GM19351 (cell line): Measurements from ENCODE around the gene TRIP10.

Experiments used
- ATAC-seq: cut with Tn5 transposase; IDR thresholded peaks from one replicate; pipeline ENCODE4 v1.9.1; 2021; ENCODE audit warnings: mild to moderate bottlenecking, moderate library complexity; ENCODE audit not compliant: unreplicated experiment

Gene TRIP10

DNA sequence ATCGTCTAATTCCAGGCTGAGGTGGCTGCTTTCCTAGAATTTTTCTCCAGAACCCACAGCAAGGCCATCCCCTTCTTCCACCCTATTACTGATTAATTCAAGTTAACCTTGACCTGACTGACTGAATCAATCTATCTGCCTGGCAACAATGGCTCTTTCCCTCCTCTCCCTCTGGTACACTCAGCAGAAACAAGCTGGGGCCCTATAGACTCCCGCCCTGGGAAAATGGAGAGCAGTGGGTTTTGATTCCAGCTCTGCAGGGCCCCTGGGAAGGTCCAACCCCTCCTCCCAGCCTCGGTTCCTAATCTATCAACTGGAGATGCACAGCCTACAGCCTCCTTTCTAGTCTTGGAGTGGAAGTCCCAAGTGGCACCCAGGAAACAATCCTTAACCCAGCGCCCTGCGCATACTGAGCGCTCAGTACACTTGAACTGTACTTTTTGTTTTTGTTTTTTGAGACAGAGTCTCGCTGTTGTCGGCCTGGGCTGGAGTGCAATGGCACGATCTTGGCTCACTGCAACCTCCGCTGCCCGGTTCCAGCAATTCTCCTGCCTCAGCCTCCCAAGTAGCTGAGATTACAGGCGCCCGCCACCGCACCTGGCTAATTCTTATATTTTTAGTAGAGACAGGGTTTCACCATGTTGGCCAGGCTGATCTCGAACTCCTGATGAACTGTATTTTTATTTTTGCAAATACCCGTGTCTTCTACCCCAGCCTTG, 13.8 kb upstream of the TRIP10 start:
- no peak for ATAC-seq

DNA sequence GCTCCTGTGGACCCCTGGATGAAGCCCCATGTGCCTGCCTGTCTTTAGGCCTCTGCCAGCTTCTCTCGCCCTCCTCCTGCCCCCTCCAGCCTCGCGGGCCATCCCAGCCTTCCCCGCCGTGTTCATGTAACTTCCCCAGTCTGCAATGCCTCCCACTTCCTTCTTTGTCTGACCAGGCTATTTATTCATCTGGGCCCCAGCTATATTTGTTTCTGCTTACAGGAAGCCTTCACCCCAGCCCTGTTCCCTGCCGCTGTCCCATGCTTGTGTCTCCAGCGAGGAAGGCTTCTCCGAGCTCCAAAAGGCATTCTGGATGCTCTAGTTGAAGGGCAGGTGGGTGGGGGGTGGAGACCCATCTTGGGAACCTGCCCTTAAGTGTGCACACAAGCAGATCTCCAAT, 11.1 kb upstream of the TRIP10 start:
- no peak for ATAC-seq

DNA sequence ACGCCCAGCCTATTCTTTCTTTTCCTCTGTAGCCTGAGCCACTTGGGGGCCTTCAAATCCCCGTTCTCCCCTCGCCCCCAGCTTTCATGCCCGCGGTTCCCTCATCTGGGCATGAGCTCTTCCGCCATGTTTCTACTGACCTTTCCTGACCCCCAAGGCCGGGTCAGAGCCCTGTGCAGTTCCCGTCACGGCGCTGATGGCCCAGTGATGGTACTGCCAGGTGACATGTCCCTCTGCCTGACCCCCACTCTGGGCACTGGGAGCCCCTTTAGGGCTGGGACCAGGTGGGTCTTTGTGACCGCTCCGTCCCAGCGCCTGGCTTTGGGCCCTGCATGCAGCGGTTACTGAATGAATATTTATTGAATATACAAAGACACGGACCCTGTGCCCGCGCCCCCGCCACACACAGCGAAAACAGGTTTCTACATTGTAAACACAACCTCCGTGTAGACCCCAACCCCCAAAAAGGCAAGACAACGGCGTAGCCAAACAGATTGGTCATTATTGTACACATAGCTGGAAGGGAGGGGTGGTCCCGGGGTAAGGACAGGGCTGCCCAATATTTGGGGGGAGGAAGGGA, 9.8 kb upstream of the TRIP10 start:
- ATAC-seq = no peak

DNA sequence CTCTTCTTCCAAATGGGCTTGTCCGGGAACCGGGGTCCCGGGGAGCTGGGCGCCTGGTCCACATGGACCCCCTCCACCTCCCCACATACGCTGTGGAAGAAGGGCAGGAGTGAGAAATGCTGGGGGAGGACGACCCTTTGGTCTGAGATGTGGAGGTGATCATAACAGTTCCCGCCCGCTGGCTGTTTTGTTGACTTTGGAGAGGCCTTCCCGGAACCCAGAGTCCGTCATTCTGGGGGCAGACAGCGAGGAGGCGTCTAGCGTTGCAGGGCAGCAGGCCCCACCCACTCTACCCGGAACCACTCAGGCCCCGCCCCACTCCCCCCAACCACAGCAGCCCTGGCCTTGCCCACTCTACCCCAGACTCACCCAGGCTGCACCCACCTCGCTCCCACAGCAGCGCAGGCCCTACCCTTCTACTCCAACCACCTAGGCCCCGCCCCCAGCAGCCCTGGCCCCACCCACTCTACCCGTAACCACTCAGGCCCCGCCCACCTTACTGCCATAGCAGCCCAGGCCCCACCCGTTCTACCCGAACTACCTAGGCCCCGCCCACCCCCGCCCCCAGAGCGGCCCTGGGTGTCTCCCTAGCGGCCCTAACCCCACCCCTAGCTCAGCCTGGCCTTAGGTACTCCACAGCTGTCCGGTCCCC, 9.2 kb upstream of the TRIP10 start:
- ATAC-seq = no peak

DNA sequence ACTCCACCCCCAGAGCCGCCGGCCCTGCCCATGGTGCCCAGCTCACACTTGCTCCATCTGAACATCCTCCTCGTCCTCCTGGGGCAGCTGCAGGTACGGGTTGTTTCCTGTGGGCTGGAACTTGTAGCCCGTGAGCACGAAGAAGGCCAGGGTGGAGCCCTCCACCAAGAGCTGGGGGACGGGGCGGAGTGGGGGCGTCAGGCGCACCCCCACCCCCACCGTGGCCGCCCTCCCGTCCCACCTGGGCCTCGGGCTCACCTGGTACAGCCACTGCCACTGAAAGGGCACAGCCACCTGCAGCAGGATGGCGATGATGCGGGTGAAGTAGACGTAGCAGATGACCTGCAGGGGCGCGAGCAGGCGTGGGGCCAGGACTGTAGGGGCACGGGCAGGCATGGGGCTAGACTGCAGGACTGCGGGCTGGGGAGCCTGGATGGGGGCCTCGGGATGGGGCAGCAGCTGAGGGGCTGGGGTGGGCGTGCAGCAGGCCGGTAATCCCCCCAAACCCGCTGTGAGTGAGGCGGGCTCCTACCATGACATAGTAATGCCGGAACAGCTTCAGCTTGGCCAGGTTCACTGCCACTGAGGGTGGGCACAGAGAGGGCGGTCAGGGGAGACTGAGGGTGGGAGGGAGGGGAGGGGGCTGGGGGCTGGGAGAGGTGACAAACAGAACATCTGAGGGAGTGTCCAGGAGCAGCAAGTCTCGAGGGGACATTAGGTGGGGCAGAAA, 8.4 kb upstream of the TRIP10 start:
- ATAC-seq = no peak

DNA sequence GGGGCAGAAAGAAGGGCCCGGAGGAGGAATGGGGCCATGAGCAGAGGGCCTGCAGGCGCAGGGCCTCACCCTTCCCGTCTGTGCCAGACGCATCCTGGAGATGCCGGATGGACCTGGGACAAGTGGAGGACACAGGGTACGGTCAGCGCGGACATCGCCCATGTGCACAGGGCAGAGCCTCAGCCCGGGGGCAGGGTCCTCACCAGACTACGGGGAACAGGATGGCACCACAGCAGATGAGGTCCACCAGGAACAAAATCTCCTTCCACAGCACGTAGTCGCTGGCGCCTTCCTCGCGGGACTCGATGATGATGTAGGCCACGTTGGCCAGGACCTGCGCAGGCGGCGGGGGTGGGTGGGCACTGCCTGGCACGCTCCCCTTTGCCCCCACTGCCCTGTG, 7.7 kb upstream of the TRIP10 start:
- ATAC-seq = no peak

DNA sequence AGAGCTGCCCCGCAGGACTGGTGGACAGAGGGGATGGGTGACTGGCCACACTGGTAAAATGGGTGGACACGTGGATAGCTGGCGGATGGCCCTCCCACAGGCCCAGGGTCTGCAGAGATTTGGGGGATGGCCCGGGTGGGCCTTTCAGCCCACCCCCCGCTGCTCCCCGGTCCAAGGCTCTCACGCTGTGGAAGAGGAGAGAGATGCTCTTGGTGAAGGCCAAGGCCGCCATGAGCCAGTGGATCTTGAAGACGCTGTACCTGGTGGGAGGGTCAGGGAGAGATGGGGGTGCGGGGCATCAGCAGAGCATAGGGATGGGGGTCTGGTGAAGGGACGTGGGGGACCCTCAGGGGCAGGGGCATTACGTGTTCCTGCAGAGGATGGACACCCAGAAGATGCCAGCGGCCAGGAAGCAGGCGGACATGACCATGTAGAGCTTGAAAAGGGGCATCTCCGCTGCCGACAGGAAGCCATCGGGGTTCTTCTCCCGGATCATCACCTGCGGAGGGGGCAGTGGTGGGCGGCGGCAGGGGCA, 6.6 kb upstream of the TRIP10 start:
- no peak for ATAC-seq

DNA sequence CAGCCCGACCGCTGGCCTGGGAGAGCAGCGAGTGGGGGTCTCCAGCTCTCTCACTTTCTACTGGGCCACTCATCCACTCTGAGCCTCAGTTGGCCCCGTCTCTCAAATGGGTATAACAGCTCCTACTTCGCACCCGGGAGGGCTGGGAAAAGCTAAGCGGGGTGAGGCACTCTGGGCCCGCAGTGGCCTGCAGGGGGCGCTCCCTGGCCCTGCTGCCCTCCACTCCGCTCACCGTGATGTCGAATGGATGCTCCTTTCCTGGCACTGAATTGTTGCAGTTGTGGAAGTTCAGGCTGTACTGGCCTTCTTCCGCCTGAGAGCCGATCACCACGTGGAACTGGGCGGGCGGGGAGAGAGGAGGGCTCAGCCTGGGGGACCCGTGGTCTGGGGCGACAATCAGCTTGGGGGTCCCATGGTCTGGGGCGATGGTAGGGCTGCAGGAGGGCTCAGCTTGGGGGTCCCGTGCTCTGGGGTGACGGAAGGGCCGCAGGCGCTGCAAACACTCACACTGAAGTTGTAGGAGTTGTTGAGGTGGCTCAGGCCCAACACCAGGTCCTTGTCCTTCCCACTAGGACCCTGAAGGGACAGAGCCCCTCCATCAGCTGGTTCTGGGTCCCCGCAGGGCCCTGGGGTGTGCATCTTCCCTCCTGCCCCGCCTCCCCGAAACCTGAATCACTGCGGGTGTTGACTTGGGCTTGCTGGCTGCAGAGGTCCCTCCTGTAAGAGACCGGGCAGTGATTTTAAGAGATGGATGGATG, 6.0 kb upstream of the TRIP10 start:
- ATAC-seq = no peak

DNA sequence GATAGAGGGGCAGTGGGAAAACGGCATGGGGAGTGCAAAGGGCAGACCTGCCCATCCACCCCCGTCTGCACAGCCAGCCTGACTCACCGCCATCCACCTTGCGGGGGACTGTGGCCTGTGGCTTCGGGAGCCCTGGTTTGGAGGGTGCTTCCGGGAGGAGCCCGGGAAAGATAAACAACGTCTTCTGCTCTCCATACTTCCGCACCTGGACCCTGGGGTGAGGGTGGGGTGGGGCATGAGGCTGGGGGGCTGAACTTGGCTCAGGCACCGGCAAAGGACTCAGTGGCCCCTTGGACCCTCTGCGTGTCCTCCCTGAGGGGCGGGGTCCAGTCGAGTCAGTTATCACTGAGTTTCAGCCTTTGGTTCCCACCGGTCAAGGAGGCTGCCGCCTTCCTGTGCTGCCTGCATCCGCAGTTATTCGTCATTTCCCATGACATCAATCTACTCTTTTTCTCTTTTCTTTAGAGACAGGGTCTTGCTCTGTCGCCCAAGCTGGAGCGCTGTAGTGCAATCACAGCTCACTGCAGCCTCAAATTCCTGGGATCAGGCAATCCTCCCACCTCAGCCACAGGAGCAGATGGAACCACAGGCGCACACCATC, 5.3 kb upstream of the TRIP10 start:
- no peak for ATAC-seq

DNA sequence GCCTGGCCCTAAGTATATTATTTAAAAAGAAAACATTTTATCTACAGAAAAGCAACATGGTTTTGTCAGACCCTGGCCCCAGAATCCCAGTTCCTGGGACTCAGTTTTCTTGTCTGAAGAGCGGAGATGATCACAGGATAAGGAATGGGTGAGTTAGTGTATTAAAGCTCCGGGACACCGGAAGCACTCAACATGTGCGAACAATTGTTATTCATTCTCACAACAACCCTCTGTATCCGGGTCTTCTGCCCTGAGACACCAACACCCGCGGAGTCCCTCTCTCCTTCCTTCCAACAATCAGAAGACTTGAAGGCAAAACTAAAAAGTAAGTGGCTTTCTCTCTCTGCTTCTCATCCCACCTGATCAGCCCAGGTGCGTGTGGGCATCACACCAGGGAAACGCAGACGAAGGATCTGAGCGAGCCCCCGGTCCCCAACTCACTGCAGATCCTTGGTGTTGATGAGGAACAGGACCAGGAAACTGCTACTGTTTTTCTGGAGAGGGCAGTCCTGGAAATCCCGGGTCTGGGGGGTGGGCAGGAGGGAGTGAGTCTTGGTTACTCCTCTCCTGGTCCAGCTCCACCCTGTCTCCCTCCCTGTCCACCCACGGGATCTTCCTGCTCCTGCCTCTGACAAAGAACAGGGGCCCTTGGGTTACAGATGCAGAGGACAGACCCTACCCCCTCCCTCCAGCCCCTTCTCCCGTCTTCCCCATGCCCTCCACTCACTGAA, 4.1 kb upstream of the TRIP10 start:
- ATAC-seq = no peak

DNA sequence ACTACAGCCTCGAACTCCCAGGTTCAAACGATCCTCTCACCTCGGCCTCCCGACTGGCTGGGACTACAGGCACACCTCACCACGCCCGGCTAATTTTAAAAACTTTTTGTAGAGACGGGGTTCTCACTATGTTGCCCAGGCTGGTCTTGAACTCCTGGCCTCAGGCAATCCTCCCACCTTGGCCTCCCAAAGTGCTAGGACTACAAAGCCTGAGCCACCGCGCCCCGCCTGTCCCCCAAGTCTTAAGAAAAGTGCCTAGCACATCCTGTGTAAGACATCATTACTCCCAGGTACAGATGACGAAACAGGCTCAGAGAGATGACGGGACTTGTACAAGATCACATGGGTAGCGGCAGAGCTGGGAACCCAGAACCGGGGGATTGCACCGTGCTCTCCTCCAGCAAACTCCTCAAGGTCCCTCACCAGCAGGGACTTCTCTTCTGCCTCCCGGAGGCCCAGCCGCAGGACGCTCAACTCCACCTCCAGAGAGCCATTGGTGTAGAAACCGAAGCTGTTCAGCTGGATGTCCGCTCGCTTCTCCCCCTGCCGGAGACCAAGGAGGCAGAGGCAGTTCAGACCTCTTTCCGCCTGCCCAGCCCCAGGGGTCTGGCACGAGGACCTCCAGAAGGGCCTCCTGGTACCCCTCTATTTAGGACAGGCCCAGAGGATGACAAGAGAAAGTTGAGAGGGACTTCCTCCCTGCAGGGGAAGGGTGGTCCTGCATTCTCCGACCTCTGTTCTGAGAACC, 3.1 kb upstream of the TRIP10 start:
- no peak for ATAC-seq

DNA sequence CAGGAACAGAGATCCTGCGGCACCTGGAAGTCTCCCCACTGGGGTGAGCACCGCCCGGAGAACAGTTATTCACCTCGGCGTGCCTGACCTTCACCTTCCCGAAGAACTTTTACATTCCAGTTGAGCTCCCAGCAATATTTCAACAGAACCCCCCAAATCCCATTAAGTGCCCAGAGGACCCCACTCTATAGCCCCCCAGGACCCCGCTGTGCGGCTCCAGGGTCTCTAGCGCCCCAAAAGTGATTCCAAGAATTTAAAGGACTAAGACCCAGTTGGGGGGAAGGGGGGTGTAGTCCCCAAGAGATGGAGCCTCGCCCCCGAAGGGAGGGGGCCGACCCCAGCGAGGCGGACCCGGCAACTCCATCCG, 2.6 kb upstream of the TRIP10 start:
- no peak for ATAC-seq

DNA sequence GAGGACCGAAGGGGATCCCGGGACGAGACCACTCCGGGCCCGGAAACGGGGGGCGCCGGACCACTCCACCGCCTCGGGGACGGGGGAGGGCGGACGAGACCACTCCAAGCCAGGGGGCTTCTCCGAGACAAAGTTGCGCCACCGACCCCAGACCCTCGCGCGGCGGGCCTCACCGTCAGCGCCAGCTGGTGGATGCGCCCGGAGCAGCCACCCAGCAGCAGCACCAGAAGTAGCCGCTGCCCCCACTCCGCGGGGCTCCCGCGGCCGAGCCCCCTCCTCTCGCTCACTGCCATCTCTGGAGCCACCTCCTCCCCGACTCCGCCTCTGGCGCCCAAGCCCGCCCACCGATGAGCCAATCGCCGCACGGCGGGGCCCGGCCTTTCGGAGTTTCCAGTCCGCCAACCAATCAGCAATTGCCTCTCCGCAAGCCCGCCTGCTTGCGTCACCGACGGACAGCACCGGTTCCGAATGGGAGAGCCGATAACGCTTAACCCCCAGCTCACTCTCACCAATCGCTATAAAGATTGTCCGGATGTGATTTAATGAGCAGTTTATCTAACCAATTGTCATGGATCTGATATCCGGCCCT, 2.1 kb upstream of the TRIP10 start, which contains the start of gene GPR108:
Gene GPR108 (minus strand): TSS at position 297 of the 589 bp plus-strand sequence. CDS start 4 bp downstream, at position 293.
- ATAC-seq = peak; percentile 59

DNA sequence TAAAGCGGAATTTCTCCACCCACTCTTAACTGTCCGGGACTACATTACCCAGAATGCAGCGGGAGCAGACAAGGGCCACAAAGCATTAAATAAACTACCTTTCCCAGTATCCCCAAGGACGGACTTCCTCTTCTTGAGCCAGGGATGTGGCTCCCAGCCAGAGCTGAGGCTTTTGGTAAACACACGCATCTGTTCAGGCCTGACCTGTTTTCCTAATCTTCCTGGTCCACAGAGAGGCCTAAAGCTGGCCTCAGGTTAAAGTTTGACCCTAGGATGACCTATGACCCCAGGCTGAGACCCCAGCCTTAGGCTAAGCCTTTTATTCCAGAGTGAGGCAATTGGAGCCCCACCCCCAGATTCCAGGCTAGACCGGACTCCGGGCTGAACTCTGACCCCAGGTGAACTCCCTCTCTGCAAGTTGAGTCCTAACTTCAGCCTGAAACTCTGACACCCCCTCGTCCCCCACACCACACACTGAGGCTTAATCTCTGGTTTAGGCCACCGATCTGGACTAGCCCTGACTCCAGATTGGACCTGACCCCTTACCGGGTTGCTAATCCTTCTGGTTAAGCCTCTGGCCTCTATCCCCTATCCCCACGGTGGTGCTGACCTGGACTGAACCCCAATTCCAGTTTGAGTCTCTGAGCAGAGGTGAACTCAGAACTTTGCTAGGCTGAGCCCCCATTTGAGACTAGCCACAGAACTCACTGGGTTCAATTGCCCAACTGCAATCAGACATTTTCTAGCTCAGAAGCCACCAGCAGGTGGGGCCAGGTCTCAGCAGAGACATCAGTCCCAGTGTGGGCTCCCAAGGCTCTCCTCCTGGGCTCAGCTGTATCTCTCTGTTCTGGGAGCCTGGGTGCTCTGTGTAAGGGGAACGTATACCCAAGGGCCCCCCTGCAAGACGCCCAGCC, 1.4 kb upstream of the TRIP10 start:
- no peak for ATAC-seq

DNA sequence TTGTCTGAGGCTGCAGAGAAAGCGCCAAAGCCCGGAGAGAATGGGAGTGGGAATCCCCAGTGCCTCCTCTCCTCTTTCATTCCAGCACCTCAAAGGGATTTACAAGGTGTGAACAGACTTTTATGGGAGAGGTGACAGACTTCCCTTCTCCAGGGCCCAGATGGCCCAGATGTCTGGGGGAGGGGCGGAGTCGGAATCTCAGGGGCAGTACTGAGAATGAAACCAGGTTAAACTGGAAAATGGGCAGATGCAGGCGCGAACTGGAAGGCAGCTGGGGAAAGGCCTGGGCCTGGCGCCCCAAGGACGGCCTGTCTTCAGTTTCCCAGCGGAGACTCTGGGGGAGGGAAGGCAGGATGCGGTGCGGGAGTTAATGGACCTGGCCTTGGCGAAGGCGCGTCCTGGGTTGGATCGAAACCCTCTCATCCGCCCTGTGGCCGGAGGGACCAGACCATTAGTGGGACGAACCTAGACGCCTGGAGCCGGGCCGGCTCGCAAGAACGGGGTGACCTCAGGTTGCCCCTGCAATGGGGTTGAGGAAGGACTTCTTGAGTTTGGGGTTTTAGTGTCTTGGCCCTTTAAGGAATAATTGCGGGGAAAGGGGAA, 592 bp upstream of the TRIP10 start:
- no peak for ATAC-seq

DNA sequence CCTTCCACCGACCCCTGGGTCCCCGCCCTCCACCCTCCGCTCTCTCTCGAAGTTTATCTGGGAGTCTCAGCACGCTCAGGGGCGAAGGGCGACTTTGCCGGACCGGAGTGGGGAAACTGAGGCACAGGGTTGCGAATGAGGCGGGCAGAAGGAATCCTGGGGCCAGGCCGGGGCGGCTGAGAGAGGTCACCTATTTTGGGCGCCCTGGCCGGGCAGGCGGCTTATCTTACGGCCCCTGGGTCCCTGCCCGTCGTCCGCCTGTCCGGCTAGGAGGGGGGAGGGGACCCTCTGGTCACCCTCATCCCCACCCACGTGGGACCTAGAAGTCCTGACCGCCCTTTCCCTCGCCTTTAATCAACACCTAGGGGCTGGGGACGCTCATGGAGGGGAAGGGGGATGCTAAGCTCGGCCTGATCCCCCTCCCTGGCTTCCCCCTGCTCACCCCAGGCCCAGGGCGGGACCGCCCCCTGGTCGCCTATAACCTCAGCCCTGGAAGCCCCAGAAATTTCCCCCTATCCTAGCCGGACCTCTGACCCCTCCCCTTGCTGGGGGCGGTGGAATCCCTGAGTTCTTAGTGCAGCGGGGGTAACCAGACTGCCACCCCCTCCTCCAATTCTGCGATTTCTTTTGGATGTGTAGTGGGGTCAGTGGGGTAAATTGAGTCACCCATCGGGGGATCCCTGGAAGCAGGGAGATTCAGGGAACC, 556 bp downstream of the TRIP10 start:
- no peak for ATAC-seq
